HCT116 (cell line): ENCODE results near the gene SESN1. TPM values are rescaled to one million over a fixed set of nuclear protein-coding genes. Genes with fewer than 3 reads are reported as not detected.

Source experiments
- ATAC-seq: fragments of 200-7000 bp; cut with Tn5 transposase; 2 replicates; pipeline ENCODE4 v1.9.1; 2020; ENCODE audit warnings: mild to moderate bottlenecking, moderate library complexity
- BruUV-seq: library from RNA; stranded (reverse); fragments of 400-500 nt; replicated peaks from 2 replicates; lab custom pipeline; 2021; lab: Mats Ljungman, UMichigan
- CTCF ChIA-PET: fragments of 300-600 bp; sonication (Branson Sonifier 250); formaldehyde crosslinking; loops from one replicate; lab custom pipeline; 2021; ENCODE audit warnings: antibody characterized with exemption; lab: Charles Lee
- POLR2A ChIA-PET: fragments of 300-600, 350-600 bp; sonication (Branson Sonifier 250); formaldehyde crosslinking; loops from one replicate; lab custom pipeline; 2021; ENCODE audit warnings: antibody characterized with exemption; lab: Charles Lee
- RAD21 ChIA-PET, 2 experiments: fragments of 300-600 bp; sonication (Branson Sonifier 250); formaldehyde crosslinking; loops; one replicate each; lab custom pipeline; 2023; ENCODE audit warnings: low total read pairs in 2 of 2; ENCODE audit not compliant: uncharacterized antibody in 2 of 2, unreplicated experiment in 2 of 2, low non-redundant PET in 1 of 2; lab: Charles Lee
- DNase-seq: peaks from one replicate; pipeline ENCODE4 v3.0.0-alpha.2; 2010; ENCODE audit warnings: low read depth, low spot score
- H2AFZ ChIP-seq: fragments of 200-600 bp; shearing (Covaris generic), sonication (generic); 2 replicates; pipeline ENCODE4 v1.6.1; 2017; ENCODE audit warnings: low read depth, mixed run types, mixed read lengths, antibody characterized with exemption, low read length; ENCODE audit not compliant: poor library complexity, severe bottlenecking
- H3K27ac ChIP-seq: 2 replicates; pipeline ENCODE4 v1.5.1; 2012; ENCODE audit warnings: low read depth, low read length
- H3K27me3 ChIP-seq: fragments of 200-600 bp; sonication (generic); 2 replicates; pipeline ENCODE4 v1.6.1; 2016; ENCODE audit warnings: mixed run types, low read length, mixed read lengths; ENCODE audit not compliant: insufficient read depth
- H3K36me3 ChIP-seq, 2 experiments: fragments of 200-500 bp in 1 of 2; fragments of 200-600 bp in 1 of 2; sonication (Bioruptor generic) in 1 of 2; sonication (generic) in 1 of 2; 2 replicates each; pipeline versions ENCODE4 v1.5.1 to v1.6.1; 2014 to 2016; ENCODE audit warnings: low read length in 2 of 2, inconsistent platforms in 1 of 2, mixed read lengths in 1 of 2, mixed run types in 1 of 2; ENCODE audit not compliant: insufficient read depth in 2 of 2, control insufficient read depth in 1 of 2
- H3K4me1 ChIP-seq, 2 experiments: fragments of 200-600 bp in 1 of 2; sonication (generic) in 1 of 2; 2 replicates each; pipeline versions ENCODE4 v1.5.1 to v1.6.1; 2012 to 2017; ENCODE audit warnings: low read length in 2 of 2, inconsistent platforms in 1 of 2, mild to moderate bottlenecking in 1 of 2, mixed read lengths in 1 of 2, mixed run types in 1 of 2, moderate library complexity in 1 of 2; ENCODE audit not compliant: insufficient read depth in 2 of 2, control insufficient read depth in 1 of 2
- H3K4me2 ChIP-seq: fragments of 200-600 bp; sonication (generic); 2 replicates; pipeline ENCODE4 v1.6.1; 2017; ENCODE audit warnings: mixed run types, low read length, mixed read lengths
- H3K4me3 ChIP-seq, 2 experiments: fragments of 200-600 bp in 1 of 2; sonication (generic) in 1 of 2; replicated peaks in 1 of 2; 2 replicates each; pipeline ENCODE4 v1.5.1; 2011 to 2016; ENCODE audit warnings: low read length in 2 of 2, control low read depth in 1 of 2, low read depth in 1 of 2, mild to moderate bottlenecking in 1 of 2, mixed read lengths in 1 of 2, mixed run types in 1 of 2
- H3K79me2 ChIP-seq: fragments of 200-600 bp; sonication (generic); 2 replicates; pipeline ENCODE4 v1.6.1; 2017; ENCODE audit warnings: mild to moderate bottlenecking, mixed run types, low read length, moderate library complexity, mixed read lengths; ENCODE audit not compliant: insufficient read depth
- H3K9ac ChIP-seq: fragments of 200-600 bp; sonication (generic); 2 replicates; pipeline ENCODE4 v1.6.1; 2016; ENCODE audit warnings: low read length, mixed read lengths
- H3K9me2 ChIP-seq: fragments of 200-600 bp; sonication (generic), shearing (Covaris generic); 2 replicates; pipeline ENCODE4 v1.6.1; 2017; ENCODE audit warnings: mixed run types, mild to moderate bottlenecking, moderate library complexity; ENCODE audit not compliant: insufficient read depth
- H3K9me3 ChIP-seq, 2 experiments: fragments of 200-500 bp in 1 of 2; fragments of 200-600 bp in 1 of 2; sonication (Bioruptor generic) in 1 of 2; sonication (generic) in 1 of 2; 2 replicates each; pipeline ENCODE4 v1.6.1; 2014 to 2017; ENCODE audit warnings: low read length in 2 of 2, mixed read lengths in 2 of 2, inconsistent platforms in 1 of 2, low read depth in 1 of 2, mild to moderate bottlenecking in 1 of 2, mixed run types in 1 of 2, moderate library complexity in 1 of 2; ENCODE audit not compliant: control insufficient read depth in 1 of 2, insufficient read depth in 1 of 2
- H4K20me1 ChIP-seq: fragments of 200-600 bp; sonication (generic), shearing (Covaris generic); 2 replicates; pipeline ENCODE4 v1.6.1; 2017; ENCODE audit warnings: mixed run types, mild to moderate bottlenecking, moderate library complexity; ENCODE audit not compliant: insufficient read depth
- CEBPB ChIP-seq: IDR thresholded peaks from 2 replicates; pipeline ENCODE4 v1.6.1; 2012; ENCODE audit warnings: low read depth
- EGR1 ChIP-seq: IDR thresholded peaks from 2 replicates; pipeline ENCODE4 v1.6.1; 2012; ENCODE audit warnings: low read depth
- FOSL1 ChIP-seq: IDR thresholded peaks from 2 replicates; pipeline ENCODE4 v1.6.1; 2012; ENCODE audit warnings: low read depth
- JUND ChIP-seq: IDR thresholded peaks from 2 replicates; pipeline ENCODE4 v1.6.1; 2012
- RAD21 ChIP-seq: IDR thresholded peaks from 2 replicates; pipeline ENCODE4 v1.6.1; 2012; ENCODE audit warnings: low read depth, mild to moderate bottlenecking
- SIN3A ChIP-seq: IDR thresholded peaks from 2 replicates; pipeline ENCODE4 v1.6.1; 2012; ENCODE audit warnings: low read depth
- SRF ChIP-seq: IDR thresholded peaks from 2 replicates; pipeline ENCODE4 v1.6.1; 2012; ENCODE audit warnings: low read depth
- YY1 ChIP-seq: IDR thresholded peaks from 2 replicates; pipeline ENCODE4 v1.6.1; 2011; ENCODE audit warnings: low read length, low read depth, moderate library complexity, mild to moderate bottlenecking; ENCODE audit not compliant: insufficient replicate concordance; ENCODE audit errors: extremely low read depth
- ZFX ChIP-seq: fragments of 450-650 bp; IDR thresholded peaks from 2 replicates; pipeline ENCODE4 v1.6.1; 2017
- intact Hi-C: fragments of 100-400 bp; cut with micrococcal nuclease; formaldehyde crosslinking; loops from 2 replicates; pipeline ENCODE4 v1.10.0; 2022
- total RNA-seq: library from RNA; stranded (reverse); gene quantifications from one replicate; pipeline ENCODE4 v1.2.1, GENCODE V29; 2021; ENCODE audit not compliant: unreplicated experiment
- TF ChIP-seq, protein P1 (sequence below): IDR thresholded peaks from 2 replicates; pipeline ENCODE4 v1.6.1; 2012
- TF ChIP-seq, protein P2 (sequence below), 3 experiments: fragments of 200-600 bp in 1 of 3; sonication (generic) in 1 of 3; IDR thresholded peaks in 2 of 3; conservative IDR thresholded peaks in 1 of 3; 2 replicates each; pipeline ENCODE4 v1.5.1; 2012 to 2017; ENCODE audit warnings: low read depth in 2 of 3, low read length in 2 of 3, antibody characterized with exemption in 1 of 3, borderline replicate concordance in 1 of 3, control low read depth in 1 of 3, mild to moderate bottlenecking in 1 of 3, mixed read lengths in 1 of 3, mixed run types in 1 of 3, moderate library complexity in 1 of 3; ENCODE audit not compliant: insufficient read depth in 1 of 3
- TF ChIP-seq, protein P3 (sequence below): IDR thresholded peaks from 2 replicates; pipeline ENCODE4 v1.6.1; 2011; ENCODE audit warnings: mild to moderate bottlenecking, low read length, moderate library complexity; ENCODE audit not compliant: insufficient replicate concordance; ENCODE audit errors: extremely low read depth
- TF ChIP-seq, protein P4 (sequence below): IDR thresholded peaks from 2 replicates; pipeline ENCODE4 v1.6.1; 2012

The SESN1 gene
- total RNA-seq, 1 experiment from 2014 or later = 9.3 TPM

DNA sequence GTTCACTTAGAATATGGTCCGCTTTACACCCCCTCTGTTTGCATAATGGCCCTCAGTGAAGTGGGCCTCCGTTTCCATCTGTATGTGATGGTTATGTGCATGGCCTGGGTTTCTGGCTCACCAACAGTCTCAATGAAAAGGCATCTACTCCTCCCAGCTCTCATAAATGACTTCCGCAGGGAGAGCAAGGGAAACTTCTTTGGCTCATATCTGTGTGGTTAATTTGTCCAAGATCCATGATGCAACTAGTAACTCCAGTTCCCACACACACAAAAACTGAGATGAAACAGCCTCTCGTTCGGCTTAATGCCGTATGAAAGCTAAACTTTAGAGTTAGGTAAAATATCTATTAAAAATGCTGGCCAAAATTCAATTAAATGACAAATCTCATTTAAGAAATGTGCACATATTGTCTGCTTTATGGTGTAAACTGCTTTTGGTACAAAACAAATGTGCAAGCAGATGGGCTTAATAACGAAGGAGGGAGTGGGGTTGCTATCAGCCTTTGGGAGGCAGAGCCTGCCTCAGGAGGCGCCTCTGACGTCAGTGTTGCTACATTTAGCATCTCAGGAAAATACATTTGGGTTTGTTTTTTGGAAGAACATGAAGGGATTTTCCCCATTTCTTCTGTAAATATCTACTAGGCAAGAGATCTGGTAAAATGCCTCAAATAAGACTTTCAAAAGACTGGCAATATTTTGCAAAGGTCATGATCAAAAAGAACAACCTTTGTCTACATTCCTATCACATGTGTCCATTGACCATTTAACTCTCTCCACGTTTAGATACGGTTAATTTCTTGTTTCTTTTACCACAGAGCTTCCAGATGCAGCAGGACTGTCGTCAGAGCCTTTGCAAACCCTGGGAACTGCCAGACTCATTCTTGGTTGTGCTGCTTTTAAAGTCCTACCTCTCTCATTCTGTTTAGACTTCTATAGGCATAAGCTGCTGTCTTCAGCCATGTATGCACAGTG lies 149.7 kb downstream of the SESN1 start:
- Histone ChIP-seq H3K27me3 (no peaks in the 10 kb centered on the region), H3K4me3 (no peak overlapping the region), H3K27ac (no peak overlapping the region)
- POLR2A ChIA-PET = no interaction called here
- RAD21 ChIA-PET = no interaction called here
- no peak for TF ChIP-seq SRF
- TF ChIP-seq, protein P1, sequence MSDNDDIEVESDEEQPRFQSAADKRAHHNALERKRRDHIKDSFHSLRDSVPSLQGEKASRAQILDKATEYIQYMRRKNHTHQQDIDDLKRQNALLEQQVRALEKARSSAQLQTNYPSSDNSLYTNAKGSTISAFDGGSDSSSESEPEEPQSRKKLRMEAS = no peak
- TF ChIP-seq, protein P2, sequence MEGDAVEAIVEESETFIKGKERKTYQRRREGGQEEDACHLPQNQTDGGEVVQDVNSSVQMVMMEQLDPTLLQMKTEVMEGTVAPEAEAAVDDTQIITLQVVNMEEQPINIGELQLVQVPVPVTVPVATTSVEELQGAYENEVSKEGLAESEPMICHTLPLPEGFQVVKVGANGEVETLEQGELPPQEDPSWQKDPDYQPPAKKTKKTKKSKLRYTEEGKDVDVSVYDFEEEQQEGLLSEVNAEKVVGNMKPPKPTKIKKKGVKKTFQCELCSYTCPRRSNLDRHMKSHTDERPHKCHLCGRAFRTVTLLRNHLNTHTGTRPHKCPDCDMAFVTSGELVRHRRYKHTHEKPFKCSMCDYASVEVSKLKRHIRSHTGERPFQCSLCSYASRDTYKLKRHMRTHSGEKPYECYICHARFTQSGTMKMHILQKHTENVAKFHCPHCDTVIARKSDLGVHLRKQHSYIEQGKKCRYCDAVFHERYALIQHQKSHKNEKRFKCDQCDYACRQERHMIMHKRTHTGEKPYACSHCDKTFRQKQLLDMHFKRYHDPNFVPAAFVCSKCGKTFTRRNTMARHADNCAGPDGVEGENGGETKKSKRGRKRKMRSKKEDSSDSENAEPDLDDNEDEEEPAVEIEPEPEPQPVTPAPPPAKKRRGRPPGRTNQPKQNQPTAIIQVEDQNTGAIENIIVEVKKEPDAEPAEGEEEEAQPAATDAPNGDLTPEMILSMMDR (IDR thresholded peaks at IDR 0.05 in 2 of 3, conservative IDR thresholded peaks at IDR 0.05 in 1 of 3; ENCODE audit: borderline replicate concordance in 1 of 3, insufficient read depth in 1 of 3, low read depth in 2 of 3, low read length in 2 of 3) = no peak
- TF ChIP-seq FOSL1 = no peak
- TF ChIP-seq, protein P3, sequence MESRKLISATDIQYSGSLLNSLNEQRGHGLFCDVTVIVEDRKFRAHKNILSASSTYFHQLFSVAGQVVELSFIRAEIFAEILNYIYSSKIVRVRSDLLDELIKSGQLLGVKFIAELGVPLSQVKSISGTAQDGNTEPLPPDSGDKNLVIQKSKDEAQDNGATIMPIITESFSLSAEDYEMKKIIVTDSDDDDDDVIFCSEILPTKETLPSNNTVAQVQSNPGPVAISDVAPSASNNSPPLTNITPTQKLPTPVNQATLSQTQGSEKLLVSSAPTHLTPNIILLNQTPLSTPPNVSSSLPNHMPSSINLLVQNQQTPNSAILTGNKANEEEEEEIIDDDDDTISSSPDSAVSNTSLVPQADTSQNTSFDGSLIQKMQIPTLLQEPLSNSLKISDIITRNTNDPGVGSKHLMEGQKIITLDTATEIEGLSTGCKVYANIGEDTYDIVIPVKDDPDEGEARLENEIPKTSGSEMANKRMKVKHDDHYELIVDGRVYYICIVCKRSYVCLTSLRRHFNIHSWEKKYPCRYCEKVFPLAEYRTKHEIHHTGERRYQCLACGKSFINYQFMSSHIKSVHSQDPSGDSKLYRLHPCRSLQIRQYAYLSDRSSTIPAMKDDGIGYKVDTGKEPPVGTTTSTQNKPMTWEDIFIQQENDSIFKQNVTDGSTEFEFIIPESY = no peak
- no peak for TF ChIP-seq SIN3A
- TF ChIP-seq JUND = no peak
- no peak for TF ChIP-seq CEBPB
- TF ChIP-seq, protein P4, sequence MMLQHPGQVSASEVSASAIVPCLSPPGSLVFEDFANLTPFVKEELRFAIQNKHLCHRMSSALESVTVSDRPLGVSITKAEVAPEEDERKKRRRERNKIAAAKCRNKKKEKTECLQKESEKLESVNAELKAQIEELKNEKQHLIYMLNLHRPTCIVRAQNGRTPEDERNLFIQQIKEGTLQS = no peak
- no peak for TF ChIP-seq ZFX
- TF ChIP-seq EGR1 = no peak
- TF ChIP-seq RAD21 = no peak
- no peak for TF ChIP-seq YY1
- TF ChIP-seq, all 23 proteins: peak for 0
- no peak for DNase-seq
- intact Hi-C loops = no loop called here
- Histone ChIP-seq H4K20me1 (no peaks in the 10 kb centered on the region), H2AFZ (no peak overlapping the region), H3K9ac (no peak overlapping the region), H3K36me3 (no peaks in the 10 kb centered on the region), H3K9me2 (no peaks in the 10 kb centered on the region), H3K9me3 (no peaks in the 10 kb centered on the region), H3K79me2 (no peaks in the 10 kb centered on the region), H3K4me2 (no peak overlapping the region), H3K4me1 (no peaks in the 10 kb centered on the region)
- ATAC-seq = no peak
- CTCF ChIA-PET = no interaction called here
- BruUV-seq = no TSS peak
